GM18502 (cell line): Measurements from ENCODE around the gene GUCY1B1.

ENCODE experiments used
- ATAC-seq: cut with Tn5 transposase; IDR thresholded peaks from one replicate; pipeline ENCODE4 v1.9.1; 2021; ENCODE audit warnings: mild to moderate bottlenecking; ENCODE audit not compliant: unreplicated experiment, poor library complexity

GUCY1B1 gene

GRCh38 chr4:155761047-155761446, 2.2 kb downstream of the GUCY1B1 start:
- ATAC-seq: no peak

- no peak for ATAC-seq
Measured at GRCh38 chr4:155761916-155762315, 3.1 kb downstream of the GUCY1B1 start.

DNA sequence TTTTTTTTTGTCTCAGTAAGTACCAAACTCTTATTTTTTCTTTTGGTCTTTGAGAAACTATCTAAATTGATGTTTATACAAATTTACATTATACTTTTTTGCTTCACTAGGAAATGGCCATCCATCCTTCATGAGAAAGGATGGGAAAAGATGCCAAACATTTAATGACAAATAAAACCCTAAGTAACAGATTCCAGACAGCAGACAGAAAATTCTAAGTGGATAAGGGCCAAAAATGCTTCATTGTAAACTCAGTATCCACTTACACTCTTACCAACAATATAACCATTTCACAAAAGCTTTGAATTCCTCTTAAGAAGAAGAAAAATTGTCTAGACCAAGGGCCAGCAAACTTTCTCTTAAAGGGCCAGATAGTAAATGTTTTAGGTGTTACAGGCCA, 3.5 kb downstream of the GUCY1B1 start:
- no peak for ATAC-seq

GRCh38 chr4:155763551-155763950, 4.7 kb downstream of the GUCY1B1 start:
- ATAC-seq: no peak

GRCh38 chr4:155765149-155765548, 6.3 kb downstream of the GUCY1B1 start:
- no peak for ATAC-seq

DNA sequence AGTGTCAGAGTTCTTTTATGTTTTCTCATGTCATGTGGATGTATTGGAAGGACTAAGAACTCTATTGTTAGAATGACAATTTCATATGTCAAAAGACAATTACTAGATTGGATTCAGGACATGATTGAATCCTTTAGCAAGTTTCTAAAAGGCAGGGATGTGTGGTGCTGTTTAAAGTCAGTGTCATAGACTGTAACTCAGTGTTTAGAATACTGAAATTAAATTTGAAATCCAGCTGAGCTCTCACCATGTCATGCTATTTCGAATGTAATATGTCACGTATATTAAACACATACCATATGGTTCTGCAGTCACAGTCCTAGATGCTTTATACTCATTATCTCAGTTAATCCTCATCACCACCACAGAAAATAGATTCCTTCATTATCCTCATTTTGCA, 7.8 kb downstream of the GUCY1B1 start:
- no peak for ATAC-seq

DNA sequence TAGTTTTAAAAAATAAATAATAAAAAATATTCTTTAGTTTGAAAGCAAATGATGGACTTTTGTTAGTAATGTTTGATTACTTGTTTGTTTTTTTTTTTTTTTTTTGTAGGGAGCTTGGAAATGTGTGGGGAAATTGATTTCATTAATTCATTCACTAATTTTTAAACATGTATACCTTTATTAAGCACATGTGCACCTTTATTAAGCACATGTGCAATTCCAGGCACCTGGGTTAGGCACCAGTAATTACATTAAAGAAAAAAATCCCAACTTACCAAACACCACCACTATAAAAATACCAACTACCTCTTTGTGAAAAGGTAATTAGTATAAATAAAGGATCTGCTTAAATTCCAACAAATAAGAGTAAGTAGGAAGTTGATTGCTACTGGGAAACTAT, 9.5 kb downstream of the GUCY1B1 start:
- no peak for ATAC-seq

DNA sequence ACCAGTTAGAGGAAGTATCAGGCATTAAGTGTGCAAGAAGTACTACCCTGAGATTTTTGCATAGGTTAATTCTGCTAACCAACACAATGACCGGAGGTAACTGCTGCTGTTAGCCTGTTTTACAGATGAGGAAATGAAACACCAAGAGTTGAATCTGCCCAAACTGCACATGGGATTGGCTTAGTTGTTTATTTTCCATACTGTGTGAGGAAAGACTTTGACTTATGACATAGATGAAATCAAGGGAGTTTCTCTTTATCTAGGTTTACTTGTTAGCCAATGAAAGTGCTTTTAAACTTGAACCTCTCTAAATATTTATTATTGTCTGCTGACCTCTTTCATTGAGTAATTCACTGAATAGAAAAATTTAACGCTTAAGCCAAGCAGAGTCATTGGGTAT, 10.3 kb downstream of the GUCY1B1 start:
- peak; percentile 67 for ATAC-seq

DNA sequence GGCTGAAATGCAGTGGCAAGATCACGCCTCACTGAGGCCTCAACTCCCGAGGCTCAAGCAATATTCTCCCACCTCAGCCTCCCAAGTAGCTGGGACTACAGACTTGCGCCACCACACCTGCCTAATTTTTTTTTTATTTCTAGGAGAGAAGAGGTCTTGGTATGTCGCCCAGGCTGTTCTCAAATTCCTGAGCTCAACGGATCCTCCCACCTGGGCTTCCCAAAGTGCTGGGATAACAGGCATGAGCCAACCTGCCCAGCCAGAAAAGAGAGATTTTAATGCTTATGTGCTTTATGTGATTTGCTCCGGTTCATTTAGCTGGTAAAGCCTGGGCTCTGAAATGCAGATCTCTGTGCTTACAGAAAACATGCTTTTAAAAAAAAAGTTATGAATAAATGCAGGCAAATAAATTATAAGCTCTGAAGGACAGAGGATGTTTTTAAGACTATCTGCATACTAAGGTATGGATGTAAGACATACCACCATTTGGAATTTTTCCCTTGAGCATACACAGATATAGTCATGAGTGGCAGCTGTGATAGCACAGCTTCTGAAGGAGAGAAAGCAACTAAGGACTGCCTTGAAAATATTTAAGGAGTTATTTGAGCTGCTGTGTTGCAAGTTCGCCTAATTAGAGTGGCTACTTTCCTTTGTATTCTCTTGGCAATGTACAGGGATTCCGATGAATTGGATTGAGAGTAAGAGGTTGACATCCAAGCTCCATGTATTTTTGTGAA, 13.8 kb downstream of the GUCY1B1 start:
- no peak for ATAC-seq

DNA sequence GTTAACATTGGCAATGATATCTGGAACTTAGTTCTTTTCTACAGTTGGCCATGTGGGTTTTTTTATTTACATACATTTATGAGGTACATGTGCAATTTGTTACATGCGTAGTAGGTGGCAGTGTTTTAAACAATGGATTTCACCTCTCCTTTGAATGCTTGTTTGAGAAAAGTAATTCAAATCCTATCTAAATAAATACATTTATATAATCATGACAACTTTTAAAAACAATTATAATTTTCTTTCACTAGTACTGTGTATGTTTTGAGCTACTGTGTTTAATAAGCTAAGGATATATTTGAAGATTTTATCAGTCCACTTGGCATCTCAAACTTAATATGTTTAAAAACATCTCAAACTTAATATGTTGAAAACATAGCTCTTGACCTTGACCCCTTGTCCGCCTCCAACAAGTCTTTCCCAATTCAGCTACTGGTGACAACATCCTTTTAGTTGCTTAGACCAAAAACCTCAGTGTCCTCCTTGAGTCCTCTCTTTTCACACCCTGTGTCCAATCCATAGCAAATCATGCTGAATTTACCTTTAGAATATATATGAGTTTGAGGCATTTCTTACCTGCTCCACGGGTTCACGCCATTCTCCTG, 14.5 kb downstream of the GUCY1B1 start:
- no peak for ATAC-seq

GRCh38 chr4:155774033-155774432, 15.2 kb downstream of the GUCY1B1 start:
- ATAC-seq: no peak

DNA sequence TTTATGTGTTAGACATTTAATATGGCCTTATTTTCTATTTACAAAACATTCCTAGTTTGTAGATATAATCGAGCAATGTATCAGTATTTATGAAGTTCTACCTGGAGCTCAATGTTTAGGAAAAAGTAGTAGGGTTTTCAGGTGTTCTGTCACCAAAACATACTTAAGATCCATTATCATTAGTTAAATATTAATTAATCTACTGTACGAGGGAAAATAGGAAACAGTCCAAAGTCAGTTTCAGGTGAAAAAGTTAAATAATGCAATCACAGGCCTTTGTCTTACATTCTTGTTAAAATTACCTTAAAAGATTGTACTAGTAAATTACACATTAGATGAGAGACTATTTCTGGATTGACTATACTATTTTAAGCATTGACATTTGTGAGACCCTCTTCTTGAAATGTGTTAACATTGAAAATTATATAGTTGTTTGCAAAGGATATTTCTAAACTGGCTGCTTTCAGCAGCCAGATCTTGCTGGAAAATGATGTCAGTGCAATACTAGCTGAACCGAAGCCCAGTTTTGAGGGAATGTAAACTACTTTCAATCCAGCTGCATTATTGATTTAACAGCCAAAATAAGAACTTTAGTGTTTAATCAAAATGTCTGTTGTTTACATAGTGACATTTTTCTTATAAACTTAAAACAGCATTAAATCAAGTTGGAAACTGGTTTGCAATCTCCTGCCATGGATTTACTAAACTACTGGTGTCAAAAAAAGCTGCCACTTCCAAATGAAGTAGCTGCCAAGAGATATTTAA, 19.3 kb downstream of the GUCY1B1 start:
- ATAC-seq: no peak

GRCh38 chr4:155780775-155781174, 22.0 kb downstream of the GUCY1B1 start:
- no peak for ATAC-seq

DNA sequence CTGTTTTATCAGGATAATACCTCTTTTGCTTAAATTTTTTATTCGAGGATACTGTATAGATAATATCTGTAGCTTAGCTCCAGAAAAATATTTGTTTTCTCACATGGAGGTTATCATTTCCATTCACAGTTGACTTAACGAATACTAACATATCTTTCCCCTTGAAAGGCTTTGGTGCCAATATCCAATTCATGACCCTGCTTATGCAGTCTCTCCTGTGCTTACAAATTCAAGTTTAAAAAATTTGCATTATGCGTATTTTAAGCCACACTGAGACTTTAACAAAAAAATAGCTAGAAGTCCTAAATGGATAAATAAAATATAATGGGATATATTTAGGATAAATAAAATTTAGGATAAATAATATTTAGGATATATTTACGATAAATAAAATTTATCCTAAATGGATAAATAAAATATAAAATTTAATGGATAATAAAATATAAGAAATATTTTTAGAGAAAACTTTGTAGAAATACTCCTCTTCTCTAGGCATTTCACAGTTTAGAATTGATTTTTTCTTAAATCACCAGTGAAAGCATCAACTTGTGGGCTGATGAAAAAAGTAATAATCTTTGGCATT, 22.5 kb downstream of the GUCY1B1 start:
- no peak for ATAC-seq

DNA sequence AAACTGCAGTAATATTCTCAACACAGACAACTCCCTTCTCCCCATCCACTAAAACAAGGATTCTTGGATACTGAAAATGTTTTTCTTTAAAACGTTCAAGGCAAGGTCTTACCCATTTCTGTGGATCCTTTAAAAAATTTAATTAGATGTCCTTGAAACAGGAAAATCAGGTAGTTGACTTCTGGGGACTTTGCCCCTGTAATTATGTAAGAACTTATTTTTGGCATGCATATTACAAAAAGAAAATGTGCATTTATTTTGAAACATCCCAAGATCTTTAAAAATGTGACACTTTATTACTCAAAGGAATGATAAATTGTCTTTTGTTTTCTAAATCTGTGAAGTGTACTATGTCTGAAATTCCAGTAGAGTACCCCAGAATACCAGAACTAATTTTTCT, 25.8 kb downstream of the GUCY1B1 start:
- no peak for ATAC-seq

- ATAC-seq: no peak
Measured at GRCh38 chr4:155785828-155786227, 27.0 kb downstream of the GUCY1B1 start.

DNA sequence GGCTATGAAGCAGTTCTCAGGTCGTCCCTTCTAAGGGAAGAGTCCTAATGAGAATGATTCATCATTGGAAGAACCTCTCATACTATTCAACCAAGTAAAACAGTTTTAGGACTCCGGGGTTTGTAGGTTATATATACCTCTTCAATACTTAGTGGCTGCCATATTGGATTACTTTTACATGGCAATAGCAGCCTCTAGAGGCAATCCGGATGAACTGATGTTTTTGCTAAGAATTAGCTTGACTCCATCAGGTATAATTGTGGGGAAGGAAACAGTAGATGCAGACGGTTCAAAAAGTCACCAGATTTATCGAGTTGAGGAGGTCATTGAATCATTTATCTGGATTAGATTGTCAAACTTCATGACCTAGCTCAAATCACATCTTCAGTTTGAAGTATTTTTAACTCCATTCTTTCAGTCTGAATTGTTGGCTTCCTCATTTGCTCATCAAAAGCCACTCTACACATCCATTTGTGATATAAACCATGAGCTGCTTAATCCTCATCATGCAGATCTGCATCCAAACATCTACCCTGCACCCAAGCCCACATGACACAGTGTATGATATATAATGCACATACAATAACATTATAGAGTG, 28.4 kb downstream of the GUCY1B1 start:
- ATAC-seq: peak; percentile 99

DNA sequence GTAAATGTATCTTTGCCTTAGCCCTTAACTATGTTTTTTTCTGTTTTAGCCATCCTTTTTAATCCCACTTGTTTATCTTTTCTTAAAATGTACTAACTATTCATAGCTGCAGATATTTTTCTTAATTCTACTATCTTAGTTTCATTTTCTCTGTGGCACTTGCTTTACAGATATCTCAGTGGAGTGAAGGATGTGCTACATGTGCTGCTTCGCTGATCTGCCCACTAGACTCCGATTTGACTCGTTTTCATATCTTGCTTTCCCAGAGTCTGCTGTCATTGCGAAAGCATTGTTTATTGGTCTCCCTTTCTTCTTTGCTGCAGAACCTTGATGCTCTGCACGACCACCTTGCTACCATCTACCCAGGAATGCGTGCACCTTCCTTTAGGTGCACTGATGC, 30.6 kb downstream of the GUCY1B1 start:
- ATAC-seq: no peak

DNA sequence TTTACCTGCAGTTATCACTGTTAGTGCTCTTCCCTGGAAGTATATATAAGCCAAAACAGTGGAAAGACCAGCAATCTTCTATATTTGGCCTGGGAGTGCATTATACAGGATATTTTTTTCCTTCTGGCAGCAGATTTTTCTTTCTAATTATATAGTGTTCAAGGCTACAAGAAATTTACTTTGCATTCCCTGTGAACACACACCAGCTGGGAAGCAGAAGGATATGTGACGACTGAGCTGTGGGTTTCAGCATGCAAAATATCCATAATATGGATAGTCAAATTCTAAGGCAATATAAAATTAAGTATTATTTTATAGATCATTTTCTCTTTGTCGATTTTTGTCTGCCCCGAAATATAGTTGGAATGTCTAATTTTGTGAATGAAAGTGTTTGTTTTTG, 31.2 kb downstream of the GUCY1B1 start:
- ATAC-seq: no peak

DNA sequence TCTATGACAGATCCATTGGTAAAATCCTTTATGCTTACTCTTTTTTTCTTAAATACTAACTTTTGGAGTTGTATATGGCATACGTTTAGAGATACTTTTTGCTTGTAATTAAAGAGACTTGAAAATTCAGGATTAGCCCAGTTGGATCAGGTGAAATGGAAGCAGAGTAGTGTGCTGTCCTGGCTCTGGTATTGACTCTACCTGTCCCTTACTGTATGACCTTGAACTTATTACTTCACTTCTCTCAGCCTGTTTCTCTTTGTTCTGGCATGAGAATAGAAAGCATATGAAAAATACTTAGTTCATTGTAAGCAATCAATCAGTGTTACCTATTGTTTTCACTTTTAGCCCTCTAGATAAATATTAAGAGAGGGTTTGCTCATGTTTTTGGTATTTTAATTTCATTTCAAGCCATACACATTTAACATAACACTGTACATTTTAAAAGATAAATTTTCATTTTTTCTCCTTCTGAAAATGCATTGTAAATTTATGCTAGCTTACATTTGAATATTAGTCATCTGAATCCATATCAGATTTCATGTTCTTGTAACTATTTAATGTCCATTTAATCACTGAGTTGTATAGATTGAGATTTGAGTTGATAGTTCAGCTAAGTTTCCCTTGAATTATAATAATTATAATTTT, 35.9 kb downstream of the GUCY1B1 start:
- no peak for ATAC-seq
